HG03045 (cell line): ENCODE data around the gene DZIP3.
"Not testable (repeated sequence)": the region's sequence is repeated elsewhere in the genome, so short reads cannot be mapped to it uniquely, and the experiment has no call there.

Experiments used
- ATAC-seq: cut with Tn5 transposase; IDR thresholded peaks from one replicate; pipeline ENCODE4 v1.9.1; 2021; ENCODE audit warnings: mild to moderate bottlenecking, moderate library complexity; ENCODE audit not compliant: unreplicated experiment

The DZIP3 gene

GRCh38 chr3:108599677-108600409 lies 10.3 kb downstream of the DZIP3 start:
- ATAC-seq = no peak

- ATAC-seq = no peak
These were observed 12.9 kb downstream of the DZIP3 start for GRCh38 chr3:108602249-108602934.

- no peak for ATAC-seq
These were observed 13.4 kb downstream of the DZIP3 start for GRCh38 chr3:108602935-108603294.

- ATAC-seq = no peak
These were observed 14.2 kb downstream of the DZIP3 start for GRCh38 chr3:108603691-108604090.

GRCh38 chr3:108605028-108605427 lies 15.5 kb downstream of the DZIP3 start:
- ATAC-seq = no peak

GRCh38 chr3:108605491-108605890 lies 16.0 kb downstream of the DZIP3 start:
- no peak for ATAC-seq

- ATAC-seq = no peak
These were observed 19.2 kb downstream of the DZIP3 start for GRCh38 chr3:108608750-108609149.

- ATAC-seq = no peak
These were observed 21.1 kb downstream of the DZIP3 start for GRCh38 chr3:108610651-108611050.

GRCh38 chr3:108616090-108616489 lies 26.6 kb downstream of the DZIP3 start:
- ATAC-seq = not testable (repeated sequence)

- no peak for ATAC-seq
These were observed 30.7 kb downstream of the DZIP3 start for GRCh38 chr3:108620250-108620649.

- ATAC-seq = no peak
These were observed 34.0 kb downstream of the DZIP3 start for GRCh38 chr3:108623504-108623903.

- no peak for ATAC-seq
These were observed 40.5 kb downstream of the DZIP3 start for GRCh38 chr3:108629974-108630373.

- ATAC-seq = no peak
These were observed 53.0 kb downstream of the DZIP3 start for GRCh38 chr3:108642526-108642925.

GRCh38 chr3:108645364-108645763 lies 55.8 kb downstream of the DZIP3 start:
- ATAC-seq = no peak

- not testable (repeated sequence) for ATAC-seq
These were observed 66.1 kb downstream of the DZIP3 start for GRCh38 chr3:108655664-108656063.

- ATAC-seq = no peak
These were observed 72.2 kb downstream of the DZIP3 start for GRCh38 chr3:108661699-108662098.

- ATAC-seq = no peak
These were observed 72.7 kb downstream of the DZIP3 start for GRCh38 chr3:108662142-108662738.

- ATAC-seq = no peak
These were observed 74.7 kb downstream of the DZIP3 start for GRCh38 chr3:108664266-108664665.

GRCh38 chr3:108667312-108667711 lies 77.8 kb downstream of the DZIP3 start:
- no peak for ATAC-seq

- no peak for ATAC-seq
These were observed 79.7 kb downstream of the DZIP3 start for GRCh38 chr3:108669208-108669607.

- no peak for ATAC-seq
These were observed 83.2 kb downstream of the DZIP3 start for GRCh38 chr3:108672701-108673100.

- no peak for ATAC-seq
These were observed 84.6 kb downstream of the DZIP3 start for GRCh38 chr3:108673988-108674661.
